Measurements from ENCODE around the gene KRT16.

DNA sequence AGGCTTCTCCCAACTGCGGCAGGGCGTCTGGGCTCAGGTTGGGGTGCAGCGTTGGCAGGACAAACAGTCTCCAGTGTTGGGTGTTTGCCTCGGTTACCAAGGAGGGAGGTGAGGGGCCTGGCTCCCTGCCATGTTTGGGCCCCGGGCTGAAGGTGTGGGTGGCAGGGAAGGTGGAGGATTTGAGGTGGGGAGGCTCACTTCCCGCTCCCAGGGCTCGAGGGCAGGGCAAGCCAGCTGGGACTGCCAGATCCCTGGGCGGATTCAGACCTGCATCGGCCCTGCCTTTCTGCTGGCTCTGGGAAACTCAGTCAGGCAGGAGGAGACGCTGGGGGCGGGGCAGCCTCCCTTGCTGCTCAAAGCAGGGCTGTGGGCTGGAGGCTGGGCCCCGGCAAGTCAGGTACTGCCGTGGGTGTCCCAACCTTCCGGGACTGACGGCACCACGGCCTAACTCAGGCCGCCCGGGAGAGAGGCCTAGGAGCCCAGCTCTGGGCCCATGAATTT is 43.1 kb upstream of the KRT16 start:
- TF ChIP-seq GATA3 (IDR thresholded peaks at IDR 0.05; ENCODE audit: low read depth, low read length) (no peak), GATA2 (IDR thresholded peaks at IDR 0.05; ENCODE audit: low read depth, low read length) (no peak)

Measured in SH-SY5Y (cell line).